HG02840 (cell line): ENCODE data around the gene LYRM4.

Source experiments
- ATAC-seq: cut with Tn5 transposase; IDR thresholded peaks from one replicate; pipeline ENCODE4 v1.9.1; 2021; ENCODE audit warnings: mild to moderate bottlenecking, moderate library complexity, moderate number of reproducible peaks; ENCODE audit not compliant: unreplicated experiment, low FRiP score

LYRM4 gene

DNA sequence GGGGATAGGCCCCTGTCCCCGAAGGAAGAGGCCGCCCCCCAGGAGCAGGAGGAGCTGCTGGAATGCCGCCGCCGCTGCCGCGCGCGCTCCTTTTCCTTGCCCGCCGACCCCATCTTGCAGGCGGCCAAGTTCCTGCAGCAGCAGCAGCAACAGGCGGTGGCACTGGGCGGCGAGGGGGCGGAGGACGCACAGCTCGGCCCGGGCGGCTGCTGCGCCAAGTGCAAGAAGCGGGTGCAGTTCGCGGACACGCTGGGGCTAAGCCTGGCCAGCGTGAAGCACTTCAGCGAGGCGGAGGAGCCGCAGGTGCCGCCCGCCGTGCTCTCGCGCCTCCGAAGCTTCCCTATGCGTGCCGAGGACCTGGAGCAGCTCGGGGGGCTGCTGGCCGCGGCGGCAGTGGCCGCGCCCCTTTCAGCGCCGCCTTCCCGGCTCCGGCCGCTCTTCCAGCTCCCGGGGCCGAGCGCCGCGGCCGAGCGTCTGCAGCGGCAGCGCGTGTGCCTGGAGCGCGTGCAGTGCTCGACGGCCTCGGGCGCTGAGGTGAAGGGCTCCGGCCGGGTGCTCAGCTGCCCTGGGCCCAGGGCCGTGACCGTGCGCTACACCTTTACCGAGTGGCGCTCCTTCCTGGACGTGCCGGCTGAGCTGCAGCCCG, 175.0 kb downstream of the LYRM4 start:
- no peak for ATAC-seq

DNA sequence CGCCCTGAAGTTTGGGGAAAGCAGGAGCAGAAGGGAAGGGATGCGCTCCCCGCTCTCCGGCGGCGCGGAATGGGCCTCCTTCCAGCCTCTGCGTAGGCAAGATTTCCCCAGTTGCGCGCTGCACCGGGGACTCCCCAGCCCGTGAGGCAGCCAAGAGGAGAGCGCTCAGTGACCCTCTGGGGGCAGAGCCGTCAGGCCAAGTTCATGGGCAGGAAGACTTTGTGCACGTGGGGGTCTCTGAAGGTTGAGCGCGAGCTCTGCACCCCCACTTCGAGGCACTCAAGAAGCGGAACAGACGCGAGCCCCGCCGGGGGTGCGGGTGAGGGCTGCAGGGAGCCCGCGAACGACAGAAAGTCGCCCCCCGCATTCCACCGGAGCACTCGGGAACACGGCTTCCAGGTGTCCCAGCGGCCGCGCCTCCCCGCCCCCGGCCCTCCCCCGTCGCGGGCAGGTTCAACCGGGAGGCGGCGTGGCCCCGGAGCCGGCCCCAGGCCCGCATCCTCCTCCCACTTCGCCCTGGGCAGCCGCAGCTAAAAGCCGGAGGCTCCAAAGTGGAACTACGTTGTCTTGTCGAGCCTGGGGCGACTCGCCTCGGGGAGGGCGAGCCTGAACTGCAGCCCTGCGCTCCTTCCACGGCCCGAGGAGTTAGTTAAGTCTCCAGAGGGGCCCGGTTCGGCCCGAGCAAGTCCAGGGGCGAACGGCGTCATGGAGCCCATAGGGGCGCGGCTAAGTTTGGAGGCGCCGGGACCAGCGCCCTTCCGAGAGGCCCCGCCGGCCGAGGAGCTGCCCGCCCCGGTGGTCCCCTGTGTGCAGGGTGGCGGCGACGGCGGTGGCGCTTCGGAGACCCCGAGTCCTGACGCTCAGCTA, 175.7 kb downstream of the LYRM4 start, which contains the start of gene PPP1R3G:
PPP1R3G (plus strand) TSS at position 561 of the 867 bp plus-strand sequence; CDS start at position 706, 145 bp downstream.
- ATAC-seq = no peak

DNA sequence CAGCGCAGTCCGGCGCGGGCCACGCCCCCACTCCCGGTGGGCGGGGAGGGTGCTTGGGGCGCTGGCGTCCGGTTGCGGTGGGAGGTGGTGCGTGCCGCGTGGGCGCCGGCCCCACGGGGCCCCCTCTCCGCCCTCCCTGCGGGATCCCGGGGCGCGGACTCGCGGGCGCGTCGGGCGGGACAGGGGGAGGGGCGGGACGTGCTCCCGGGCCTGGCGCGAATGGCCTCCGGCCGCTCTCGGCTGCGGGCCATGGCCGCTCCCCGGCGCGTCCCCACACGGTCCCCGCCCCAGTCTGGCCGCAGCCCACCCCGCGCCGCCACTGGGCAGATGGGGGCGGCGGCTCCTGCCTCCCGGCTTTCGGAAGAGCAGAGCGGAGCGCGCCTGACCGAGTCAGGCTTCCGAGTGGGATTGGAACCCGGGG, 176.4 kb downstream of the LYRM4 start:
- no peak for ATAC-seq

DNA sequence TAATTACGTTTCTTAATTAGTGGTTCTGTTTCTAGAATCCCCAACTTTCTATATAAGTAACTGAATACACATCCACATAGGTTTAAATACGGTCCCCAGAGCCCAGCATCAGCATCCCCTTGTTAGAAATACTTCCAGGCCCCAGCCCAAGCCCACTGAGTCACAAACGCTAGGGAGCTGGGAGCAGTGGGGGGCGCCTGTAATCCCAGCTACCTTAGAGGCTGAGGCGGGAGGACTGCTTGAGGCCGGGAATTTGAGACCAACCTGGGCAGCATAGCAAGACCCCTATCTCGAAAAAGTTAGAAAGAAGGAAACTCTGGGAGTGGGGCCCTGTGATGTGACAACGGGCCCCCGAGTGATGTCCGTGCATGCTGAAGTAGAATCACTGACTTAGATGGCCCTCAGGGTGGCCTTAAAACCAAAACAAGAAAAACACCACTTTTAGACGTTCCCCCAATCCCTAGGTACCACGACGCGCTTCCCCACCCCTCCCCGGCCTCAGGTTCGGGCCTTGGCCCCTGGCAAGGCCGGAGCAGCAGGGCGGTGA, 176.9 kb downstream of the LYRM4 start:
- ATAC-seq = no peak

DNA sequence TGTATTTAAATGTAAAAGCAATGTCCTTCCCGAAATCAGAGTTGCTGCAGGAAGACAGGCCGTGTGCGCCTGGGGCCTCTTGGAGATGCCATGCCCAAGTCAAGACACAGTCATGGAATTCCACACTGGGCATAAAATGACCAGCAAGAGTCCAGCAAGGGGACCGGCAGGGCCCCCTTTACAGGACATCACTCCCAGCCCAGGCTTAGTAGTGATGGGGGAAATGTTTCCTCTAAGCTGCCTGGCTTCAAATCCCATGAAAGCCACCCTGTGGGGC, 177.5 kb downstream of the LYRM4 start:
- ATAC-seq = no peak

DNA sequence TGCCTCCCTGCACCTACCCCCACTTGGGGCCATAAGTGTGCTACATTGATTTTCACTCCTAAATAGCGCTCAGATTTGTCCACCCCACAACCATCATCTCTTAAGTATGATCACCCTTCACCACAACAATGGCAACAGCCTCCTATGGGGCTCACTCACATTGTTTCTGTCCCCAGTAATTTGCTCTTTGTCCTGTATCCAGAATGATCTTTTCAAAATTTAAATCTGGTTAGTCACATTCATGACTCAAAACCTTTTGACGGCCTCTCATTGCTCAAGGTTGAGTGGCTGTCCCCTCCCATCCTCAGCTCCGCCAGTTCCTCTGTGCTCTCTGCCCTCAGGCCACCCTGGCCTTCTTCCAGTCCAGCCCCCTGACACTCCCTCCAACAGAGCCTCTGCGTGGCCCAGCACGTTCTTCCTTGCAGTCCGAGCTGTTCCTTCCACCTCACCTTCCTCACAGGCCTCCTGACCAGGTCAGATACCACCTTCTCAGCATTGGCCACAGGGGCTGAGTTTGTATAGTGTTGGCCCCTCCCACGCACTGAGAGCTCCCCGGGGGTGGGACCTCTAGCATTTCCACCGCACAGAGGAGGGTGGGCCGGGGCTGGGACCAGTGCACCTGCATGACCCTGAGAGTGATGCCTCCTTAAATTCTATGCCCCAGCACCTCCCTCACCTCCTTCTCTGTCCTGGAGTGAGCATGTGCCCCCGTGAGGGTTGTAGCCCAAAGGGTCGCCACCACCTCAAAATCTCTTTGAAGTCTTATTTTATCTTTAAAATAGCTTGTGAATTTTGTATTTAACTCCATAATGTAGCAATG, 178.1 kb downstream of the LYRM4 start:
- ATAC-seq = no peak

DNA sequence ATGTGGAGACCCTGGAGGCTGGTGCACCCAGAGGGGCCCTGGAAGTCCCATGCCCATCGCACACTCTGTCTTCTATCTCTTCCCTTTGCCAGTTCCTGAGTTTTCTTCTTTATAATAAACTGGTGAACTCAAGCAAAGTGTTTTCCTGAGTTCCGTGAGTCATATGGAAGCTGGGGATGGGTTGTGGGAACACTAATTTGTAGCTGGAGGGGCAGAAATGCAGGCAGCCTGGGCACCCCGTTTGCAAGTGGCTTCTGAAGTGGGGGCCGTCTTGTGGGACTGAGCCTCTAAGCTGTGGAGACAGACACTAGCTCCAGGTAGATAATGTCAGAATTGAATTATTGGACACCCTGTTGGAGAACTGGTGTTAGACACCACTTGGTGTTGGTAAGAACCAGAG, 178.8 kb downstream of the LYRM4 start:
- no peak for ATAC-seq

DNA sequence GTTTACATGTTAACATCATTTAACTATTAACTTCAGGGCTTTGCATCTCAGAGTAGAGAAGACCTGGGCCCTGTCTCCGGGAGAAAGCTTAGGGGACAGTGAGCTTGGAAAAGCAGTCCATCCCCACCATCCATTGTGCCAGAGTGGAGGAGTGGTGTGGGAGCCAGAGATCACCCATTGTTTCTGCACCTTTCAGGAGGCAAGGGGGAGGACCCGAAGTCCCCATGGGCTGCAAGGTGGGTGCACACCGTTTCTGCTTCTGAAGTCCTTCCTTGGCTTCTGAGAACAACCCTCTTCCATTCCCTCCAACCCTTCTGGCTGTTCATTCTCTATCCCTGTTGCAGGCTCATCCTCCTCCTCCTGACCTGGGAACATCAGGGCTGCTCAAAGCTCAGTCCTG, 179.6 kb downstream of the LYRM4 start:
- ATAC-seq = no peak

DNA sequence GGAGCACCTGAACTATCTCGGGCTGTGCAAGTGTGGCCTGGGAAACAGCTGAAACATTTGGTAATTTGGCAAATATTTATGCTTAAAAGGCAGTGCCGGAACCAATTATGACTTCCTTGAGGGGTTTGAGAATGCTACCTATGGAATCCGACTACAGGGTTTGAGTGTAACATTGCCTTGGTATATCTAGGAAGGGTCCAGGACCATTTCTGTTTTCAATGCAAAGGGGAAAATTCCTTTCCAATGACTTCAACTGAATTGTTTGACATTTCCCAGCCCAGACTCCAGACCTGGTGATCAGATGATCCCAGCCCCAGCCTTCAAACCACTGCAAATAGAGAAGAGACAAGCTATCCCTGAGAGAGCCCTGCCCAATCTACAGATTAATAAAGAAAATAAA, 180.2 kb downstream of the LYRM4 start:
- no peak for ATAC-seq

DNA sequence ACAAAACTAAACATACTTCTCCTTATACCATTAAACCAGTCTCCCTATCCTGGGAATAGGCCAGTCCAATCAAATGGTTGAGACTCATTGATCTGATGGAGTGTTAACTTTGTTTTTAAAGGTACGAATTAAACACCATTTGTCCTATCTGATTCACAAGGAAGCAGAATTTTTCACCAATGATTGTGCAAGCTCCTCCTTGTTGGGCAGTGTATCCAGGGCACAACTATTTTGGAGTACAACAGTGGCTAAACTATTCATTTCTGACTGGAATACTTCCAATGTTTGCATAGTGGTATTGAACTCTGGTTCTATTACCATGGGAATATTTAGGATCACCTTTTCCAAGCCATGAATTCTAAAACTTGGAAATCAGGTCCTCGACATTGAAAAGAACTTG, 181.1 kb downstream of the LYRM4 start:
- no peak for ATAC-seq

DNA sequence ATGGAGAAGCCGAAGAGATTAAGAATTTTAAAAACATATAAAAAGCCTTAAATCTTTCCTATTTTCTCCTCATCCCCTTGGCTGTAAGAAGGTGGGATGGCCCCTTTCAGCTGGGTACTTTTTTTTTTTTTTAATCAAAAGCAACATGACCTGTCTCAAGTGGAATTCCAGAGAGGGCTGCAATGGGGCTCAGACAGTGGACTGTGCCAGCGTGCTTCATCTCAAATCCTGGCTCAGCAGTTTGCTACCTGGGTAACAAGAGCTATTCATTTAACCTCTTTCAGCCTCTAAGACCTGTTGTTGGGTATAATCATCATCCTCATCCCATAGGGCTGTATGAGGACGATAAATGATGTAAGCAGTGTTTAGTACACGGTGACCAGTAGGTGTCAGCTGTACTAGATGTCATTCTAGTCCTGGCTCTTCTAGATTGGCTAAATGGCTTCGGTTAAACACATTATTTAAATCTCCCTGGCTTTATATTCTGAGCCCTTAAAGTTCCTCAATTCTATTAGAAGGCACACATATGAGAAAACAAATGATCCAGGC, 182.6 kb downstream of the LYRM4 start:
- ATAC-seq = no peak

DNA sequence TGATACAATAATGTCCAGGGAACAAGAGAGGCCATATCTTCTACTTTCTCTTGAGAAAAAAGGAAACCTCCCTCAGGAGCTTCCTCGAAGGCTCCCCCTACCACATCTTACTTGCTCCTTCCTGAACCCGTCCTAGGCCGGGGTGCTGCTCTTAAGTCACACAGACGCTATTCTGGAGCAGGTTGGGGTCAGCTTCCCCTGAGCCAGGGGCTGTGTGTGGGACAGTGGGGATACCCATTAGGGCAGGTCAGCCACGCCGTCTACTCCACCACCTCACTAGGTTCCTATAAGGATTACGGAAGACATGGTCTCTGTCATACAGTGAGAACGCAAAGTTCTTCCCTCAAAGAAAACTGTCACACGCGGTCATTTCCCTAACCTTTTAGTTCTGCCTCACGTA, 183.8 kb downstream of the LYRM4 start:
- ATAC-seq = no peak

DNA sequence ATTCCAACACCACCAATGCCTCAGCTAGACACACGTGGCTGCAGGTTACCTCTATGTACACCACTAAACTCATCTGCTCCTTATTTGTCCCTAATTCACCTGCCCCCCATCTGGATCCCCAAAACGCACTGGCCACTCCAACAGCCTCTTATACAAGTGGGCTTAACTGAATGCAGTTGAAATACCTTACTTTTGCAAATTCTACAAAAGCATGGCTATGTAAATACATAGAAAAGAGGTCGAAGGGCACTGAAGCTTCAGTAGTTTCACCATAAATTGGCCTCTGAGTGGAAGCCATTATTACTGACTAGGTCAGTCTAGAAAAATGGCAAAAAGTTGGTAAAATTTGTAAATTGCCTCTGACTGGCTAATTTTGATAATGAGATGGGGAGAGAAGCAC, 186.8 kb downstream of the LYRM4 start:
- no peak for ATAC-seq

DNA sequence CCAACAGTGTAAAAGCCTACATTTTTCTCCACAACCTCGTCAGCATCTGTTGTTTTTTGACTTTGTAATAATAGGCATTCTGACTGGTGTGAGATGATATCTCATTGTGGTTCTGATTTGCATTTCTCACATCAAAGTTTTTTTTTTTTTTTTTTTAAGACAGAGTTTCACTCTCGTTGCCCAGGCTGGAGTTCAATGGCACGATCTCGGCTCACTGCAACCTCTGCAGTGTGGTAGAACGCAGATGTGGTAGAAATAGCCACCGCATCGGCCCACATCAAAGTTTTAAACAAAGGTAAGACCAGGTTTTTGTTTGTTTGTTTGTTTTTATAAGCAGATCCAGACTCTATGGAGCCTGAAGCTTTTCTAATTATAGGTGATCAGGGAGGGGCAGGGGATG, 188.3 kb downstream of the LYRM4 start:
- ATAC-seq = no peak

DNA sequence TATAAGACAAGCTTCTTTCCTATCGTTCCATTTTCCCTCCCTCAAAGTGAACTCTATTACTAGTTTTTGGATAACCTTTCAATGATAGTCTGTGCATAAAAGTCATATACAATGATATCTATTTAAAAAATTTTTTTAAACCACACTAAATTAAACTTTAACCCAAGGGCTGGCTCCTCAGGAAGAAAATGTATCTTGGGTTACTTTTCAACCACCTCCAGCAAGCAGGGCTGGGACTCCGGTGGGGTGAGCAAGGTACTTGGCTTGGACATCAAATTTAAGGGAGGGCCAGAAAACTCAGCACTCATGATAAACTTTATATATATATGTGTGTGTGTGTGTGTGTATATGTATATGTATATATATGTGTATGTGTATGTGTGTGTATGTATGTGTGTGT, 189.5 kb downstream of the LYRM4 start:
- no peak for ATAC-seq

DNA sequence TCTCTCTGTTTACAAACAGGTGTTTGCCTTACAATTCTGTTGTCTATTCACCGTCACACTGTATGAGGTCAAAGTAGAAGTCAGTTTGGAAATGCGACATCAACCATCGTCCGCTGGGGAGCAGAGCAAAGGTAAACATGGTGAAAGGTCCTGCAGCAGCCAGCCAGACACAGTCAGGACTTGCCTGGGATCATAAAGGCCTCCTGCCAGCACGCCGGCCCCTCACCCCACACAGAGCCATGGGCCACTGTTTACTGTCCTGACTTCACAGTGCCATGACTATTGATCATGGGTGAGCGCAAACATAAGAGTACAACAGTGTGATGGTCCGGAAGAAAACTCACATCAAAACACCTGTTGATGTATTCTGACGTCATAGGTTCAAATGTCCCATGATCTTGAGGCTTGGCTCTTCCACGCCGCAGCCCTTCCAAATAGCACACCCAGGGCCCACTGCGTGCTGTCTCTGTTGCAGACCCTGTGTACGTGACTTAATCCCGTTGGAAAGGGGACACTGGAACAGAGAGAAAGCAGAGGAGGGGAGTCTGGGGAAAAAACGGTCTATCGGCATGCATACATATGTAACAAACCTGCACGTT, 192.5 kb downstream of the LYRM4 start:
- ATAC-seq = no peak

DNA sequence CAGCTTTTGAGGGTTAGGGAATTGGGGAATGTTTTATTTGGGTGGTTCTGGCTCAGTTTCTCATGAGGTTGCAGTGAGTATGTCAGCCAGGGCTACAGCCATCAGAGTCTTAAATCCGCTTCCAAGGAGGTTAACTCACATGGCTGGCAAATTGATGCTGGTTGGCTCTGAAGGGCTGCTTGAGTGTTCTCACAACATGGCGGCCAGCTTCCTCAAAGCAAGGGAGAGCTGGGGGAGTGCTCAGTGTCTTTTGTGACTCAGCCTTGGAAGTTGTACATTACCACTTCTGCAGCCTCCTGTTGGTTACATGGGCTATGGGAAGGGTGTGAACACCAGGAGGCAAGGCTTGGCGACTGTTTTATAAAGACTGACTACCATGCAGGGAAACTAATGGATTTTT, 193.4 kb downstream of the LYRM4 start:
- ATAC-seq = no peak

DNA sequence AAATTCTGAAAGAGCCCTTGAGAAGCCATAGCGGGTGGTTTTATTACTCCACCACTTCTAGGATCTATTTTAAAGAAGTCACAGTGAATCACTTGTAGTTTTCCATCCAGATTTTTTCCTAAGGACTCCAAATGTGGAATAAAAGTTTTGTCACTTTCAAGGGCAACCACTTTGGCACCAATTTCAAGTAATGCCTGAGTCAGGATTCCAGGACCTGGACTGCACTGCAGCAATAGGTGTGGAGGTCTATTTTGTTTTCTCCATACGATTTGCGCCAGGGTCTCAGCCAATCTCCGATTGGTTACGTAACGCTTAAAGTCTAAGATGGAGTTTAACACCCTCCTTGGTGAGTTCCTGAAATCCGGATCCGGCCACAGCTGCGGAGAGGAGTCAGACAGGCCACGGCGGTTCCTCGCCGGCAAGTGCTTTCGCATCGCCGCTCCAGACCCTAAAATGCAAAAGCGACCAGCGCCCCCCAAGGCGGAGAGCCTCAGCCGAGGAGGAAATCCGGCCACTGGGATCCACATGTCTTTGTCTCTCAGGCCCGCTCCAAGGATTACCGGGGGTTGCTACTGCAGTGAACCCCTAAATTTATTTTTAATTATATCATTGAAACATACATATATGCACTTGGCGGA, 194.2 kb downstream of the LYRM4 start:
- no peak for ATAC-seq

DNA sequence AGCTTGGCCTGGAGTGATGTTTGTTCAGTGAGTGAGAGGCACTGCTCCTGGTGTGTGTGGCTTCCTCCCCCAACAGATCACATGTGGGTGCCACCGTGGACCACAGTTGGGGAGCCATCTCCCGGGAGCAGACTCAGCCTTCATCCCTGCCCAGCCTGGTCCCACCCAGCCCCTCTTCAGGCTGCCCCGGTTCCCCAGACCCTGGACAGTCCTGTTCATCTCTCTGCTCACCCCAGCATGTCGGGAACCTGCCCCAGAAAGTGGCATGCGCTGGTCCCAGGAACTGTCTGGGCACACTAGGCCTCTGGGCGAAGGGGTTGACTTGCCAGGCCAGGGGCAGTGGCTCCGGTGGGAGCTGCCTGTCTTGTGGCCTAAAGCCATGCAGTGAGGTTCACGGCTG, 197.1 kb downstream of the LYRM4 start:
- no peak for ATAC-seq

DNA sequence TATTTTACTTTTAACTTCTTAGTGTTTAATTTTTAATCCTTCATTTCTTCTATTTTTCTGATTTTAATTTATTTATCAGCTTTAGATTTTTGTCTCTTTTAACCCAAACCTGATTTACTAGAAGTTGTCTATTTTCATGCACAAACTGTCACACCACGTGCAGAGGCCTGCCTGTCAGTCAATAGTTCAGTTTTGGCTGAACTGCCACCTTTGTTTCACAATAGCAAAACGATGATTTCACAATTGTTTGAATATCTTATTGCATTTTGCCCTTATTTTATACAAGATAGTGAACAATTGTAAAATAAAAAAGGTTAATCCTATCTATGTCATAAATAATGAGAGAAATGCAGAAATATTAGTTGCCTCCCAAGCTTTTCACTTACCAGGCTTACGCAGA, 199.6 kb downstream of the LYRM4 start:
- ATAC-seq = no peak
